Measurements from ENCODE around the gene PLA1A. TPM values are rescaled to one million over a fixed set of nuclear protein-coding genes. Genes with fewer than 3 reads are reported as not detected.

The PLA1A gene
- polyA plus RNA-seq, 1 experiment: not detected

DNA sequence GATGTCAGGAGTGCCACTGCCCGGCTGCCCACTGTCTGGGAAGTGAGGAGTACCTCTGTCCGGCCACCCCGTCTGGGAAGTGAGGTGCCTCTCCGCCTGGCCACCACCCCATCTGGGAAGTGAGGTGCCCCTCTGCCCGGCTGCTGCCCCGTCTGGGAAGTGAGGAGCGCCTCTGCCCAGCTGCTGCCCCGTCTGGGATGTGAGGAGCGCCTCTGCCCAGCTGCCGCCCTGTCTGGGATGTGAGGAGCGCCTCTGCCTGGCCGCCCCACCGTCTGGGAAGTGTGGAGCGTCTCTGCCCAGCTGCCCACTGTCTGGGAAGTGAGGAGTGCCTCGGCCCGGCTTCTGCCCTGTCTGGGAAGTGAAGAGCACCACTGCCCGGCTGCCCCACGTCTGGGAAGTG lies 76.2 kb downstream of the PLA1A start:
- DNase-seq (ENCODE audit: low read depth, low spot score): no peak
- H3K27ac ChIP-seq (ENCODE audit: low read depth, low read length): no peak overlapping the region
- no peak overlapping the region for H3K4me3 ChIP-seq (ENCODE audit: low read depth, low read length)
- no peaks in the 10 kb centered on the region for H3K9me3 ChIP-seq (ENCODE audit: control insufficient read depth, insufficient read depth, low read length)
- ChIA-PET POLR2A (no interaction called here), CTCF (no interaction called here)
- TF ChIP-seq, protein P1, sequence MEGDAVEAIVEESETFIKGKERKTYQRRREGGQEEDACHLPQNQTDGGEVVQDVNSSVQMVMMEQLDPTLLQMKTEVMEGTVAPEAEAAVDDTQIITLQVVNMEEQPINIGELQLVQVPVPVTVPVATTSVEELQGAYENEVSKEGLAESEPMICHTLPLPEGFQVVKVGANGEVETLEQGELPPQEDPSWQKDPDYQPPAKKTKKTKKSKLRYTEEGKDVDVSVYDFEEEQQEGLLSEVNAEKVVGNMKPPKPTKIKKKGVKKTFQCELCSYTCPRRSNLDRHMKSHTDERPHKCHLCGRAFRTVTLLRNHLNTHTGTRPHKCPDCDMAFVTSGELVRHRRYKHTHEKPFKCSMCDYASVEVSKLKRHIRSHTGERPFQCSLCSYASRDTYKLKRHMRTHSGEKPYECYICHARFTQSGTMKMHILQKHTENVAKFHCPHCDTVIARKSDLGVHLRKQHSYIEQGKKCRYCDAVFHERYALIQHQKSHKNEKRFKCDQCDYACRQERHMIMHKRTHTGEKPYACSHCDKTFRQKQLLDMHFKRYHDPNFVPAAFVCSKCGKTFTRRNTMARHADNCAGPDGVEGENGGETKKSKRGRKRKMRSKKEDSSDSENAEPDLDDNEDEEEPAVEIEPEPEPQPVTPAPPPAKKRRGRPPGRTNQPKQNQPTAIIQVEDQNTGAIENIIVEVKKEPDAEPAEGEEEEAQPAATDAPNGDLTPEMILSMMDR (IDR thresholded peaks at IDR 0.05; ENCODE audit: low read depth, low read length): no peak
- no peaks in the 10 kb centered on the region for H3K27me3 ChIP-seq (ENCODE audit: control insufficient read depth, insufficient read depth, low read length)

DNA sequence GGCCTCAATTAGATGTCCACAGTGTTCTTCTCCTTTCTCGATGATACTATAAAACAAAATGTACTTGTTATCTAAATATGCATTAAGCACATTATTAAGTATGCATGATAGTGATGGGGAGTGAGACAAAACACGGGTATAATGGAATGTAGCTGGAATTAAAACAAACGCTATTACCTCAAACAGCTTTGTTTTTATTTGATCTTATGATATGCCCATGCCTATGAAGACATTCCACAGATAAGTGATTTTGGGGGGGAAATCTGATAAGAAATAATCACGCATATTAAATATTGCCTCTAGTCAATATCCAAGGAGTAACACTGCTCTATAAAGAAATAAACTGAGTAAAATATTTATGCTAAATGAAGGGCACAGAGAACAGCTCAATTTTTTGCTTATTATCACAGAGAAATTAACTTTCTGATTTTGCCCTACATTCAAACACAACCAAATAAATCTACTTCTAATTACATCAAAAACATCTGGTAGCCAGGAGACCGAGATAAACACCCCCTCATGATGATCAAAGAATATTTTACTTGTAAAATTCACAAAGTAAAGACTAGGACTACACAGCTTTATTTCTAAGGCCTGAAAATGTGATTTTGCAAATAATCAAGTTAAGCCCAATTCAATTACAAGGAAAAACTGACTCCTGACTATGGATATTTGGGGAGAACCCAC lies 77.6 kb downstream of the PLA1A start:
- TF ChIP-seq, protein P1 (IDR thresholded peaks at IDR 0.05; ENCODE audit: low read depth, low read length): no peak
- Histone ChIP-seq H3K27ac (ENCODE audit: low read depth, low read length) (no peak overlapping the region), H3K4me3 (ENCODE audit: low read depth, low read length) (no peak overlapping the region), H3K27me3 (ENCODE audit: control insufficient read depth, insufficient read depth, low read length) (no peaks in the 10 kb centered on the region), H3K9me3 (ENCODE audit: control insufficient read depth, insufficient read depth, low read length) (no peaks in the 10 kb centered on the region)
- POLR2A ChIA-PET: no interaction called here
- no peak for DNase-seq (ENCODE audit: low read depth, low spot score)
- CTCF ChIA-PET: interaction anchor here (0.7 to 2.1 kb wide), 5 partner anchors 9 to 177 kb away, joined by 3 to 11 read pairs (median 4); partner anchors contain the start of gene TIMMDC1

DNA sequence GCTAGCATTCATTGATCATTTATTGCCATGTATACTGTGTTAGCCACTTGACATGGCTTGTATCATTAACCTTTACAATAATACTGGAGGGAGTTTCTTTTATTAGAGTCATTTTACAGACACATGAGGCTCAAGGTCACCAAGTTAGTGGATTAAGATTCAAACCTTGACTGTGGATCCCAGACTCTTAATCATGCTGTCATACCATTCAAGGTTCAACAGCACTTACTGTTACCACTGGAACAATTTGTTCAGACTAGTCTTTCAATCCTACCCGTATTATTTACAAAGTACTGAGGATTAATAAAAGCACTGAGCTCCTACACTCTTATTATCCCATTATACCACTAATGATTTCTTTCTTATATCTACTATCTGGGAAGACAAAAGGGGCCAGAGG lies 78.3 kb downstream of the PLA1A start:
- no peaks in the 10 kb centered on the region for H3K9me3 ChIP-seq (ENCODE audit: control insufficient read depth, insufficient read depth, low read length)
- TF ChIP-seq, protein P1 (IDR thresholded peaks at IDR 0.05; ENCODE audit: low read depth, low read length): no peak
- no peak overlapping the region for H3K27ac ChIP-seq (ENCODE audit: low read depth, low read length)
- DNase-seq (ENCODE audit: low read depth, low spot score): no peak
- no peaks in the 10 kb centered on the region for H3K27me3 ChIP-seq (ENCODE audit: control insufficient read depth, insufficient read depth, low read length)
- CTCF ChIA-PET: interaction anchor here (1.4 to 2.1 kb wide), 3 partner anchors 13 to 150 kb away, joined by 3 to 5 read pairs (median 5); no protein-coding TSS in a partner anchor
- peak overlapping the region; percentile 60 for H3K4me3 ChIP-seq (ENCODE audit: low read depth, low read length)
- POLR2A ChIA-PET: interaction anchor here (1.5 kb wide), 1 partner anchor 146 kb away, joined by 3 read pairs; no protein-coding TSS in a partner anchor

DNA sequence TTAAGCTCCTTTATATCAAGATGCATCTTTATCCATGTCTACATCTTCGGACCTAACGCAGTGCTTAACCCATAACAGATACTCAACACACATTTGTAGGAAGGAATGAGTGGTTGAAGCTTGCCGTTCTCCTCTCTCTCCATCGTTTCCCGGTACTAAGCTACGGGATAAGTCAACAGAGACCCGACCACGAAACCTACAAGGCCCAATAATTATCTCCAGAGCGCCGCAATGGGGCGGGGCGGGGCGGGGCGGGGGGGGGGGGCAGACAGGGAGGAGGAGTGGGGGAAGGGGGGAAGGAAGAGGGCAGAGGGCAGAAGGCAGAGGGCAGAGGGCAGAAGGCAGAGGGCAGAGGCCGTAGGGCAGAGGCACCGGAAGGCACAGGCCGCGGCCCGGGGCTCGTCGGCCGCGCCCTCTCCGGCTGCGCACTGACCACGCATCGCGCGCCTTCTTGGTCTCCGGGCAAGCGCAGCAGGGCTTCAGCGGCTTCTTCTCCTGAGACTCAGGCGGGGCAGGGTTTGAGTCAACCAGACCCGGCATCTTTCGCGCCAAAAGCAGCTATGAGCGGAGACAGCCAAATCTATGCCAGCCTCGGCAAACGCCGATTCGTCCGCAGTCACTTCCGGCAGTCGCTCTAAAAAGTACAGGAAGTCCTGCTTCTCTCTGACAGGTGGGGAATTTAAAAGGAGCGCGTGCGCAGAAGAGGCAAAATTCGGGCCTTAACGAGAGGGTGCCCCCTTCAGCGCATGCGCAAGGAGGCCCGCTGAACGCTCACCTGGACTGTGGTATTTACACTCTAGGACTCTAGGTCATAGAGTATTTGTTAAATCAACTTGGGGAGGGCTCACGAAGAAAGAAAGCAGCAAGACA lies 79.3 kb downstream of the PLA1A start, which contains the start of gene COX17:
Gene COX17 (minus strand): TSS at position 636 of the 870 bp plus-strand sequence. CDS start 96 bp downstream, at position 540.
- peak; percentile 89 for DNase-seq (ENCODE audit: low read depth, low spot score)
- POLR2A ChIA-PET: interaction anchor here (0.8 to 1.5 kb wide), 2 partner anchors 147 to 209 kb away, joined by 3 to 6 read pairs; no protein-coding TSS in a partner anchor
- CTCF ChIA-PET: interaction anchor here (0.6 to 2.1 kb wide), 6 partner anchors 13 to 794 kb away, joined by 3 to 5 read pairs (median 3); no protein-coding TSS in a partner anchor
- Histone ChIP-seq H3K27ac (ENCODE audit: low read depth, low read length) (peak within 1 kb of the TSS; percentile 53), H3K4me3 (ENCODE audit: low read depth, low read length) (peak within 1 kb of the TSS; percentile 60), H3K9me3 (ENCODE audit: control insufficient read depth, insufficient read depth, low read length) (no peaks in the 10 kb centered on the region), H3K27me3 (ENCODE audit: control insufficient read depth, insufficient read depth, low read length) (no peaks in the 10 kb centered on the region)
- TF ChIP-seq, protein P1 (IDR thresholded peaks at IDR 0.05; ENCODE audit: low read depth, low read length): no peak

All from AG04450 (cell line).